Amygdala (tissue), 56 donors: ENCODE data around the gene SMOC2.
"Not testable (repeated sequence)": the region's sequence is repeated elsewhere in the genome, so short reads cannot be mapped to it uniquely, and the experiment has no call there.

Experiments used
- DNase-seq, 56 donors: peaks; one replicate each; lab custom pipeline; 2025; lab: John Stamatoyannopoulos, UW

SMOC2 gene

GRCh38 chr6:168670401-168670985 is 229.5 kb downstream of the SMOC2 start:
- no peak for DNase-seq

- DNase-seq, result no peak
Observed at GRCh38 chr6:168671028-168671862, 230.3 kb downstream of the SMOC2 start.

- DNase-seq, result no peak
Observed at GRCh38 chr6:168671863-168672546, 231.0 kb downstream of the SMOC2 start.

- no peak for DNase-seq
Observed at GRCh38 chr6:168674595-168674994, 233.6 kb downstream of the SMOC2 start.

- no peak for DNase-seq
Observed at GRCh38 chr6:168675375-168675774, 234.4 kb downstream of the SMOC2 start.

- DNase-seq, result no peak
Observed at GRCh38 chr6:168675933-168676551, 235.1 kb downstream of the SMOC2 start.

GRCh38 chr6:168676552-168677322 is 235.8 kb downstream of the SMOC2 start:
- DNase-seq, result no peak

GRCh38 chr6:168677323-168677781 is 236.4 kb downstream of the SMOC2 start:
- not testable (repeated sequence) for DNase-seq

- DNase-seq, result no peak
Observed at GRCh38 chr6:168678077-168678476, 237.1 kb downstream of the SMOC2 start.

- no peak for DNase-seq
Observed at GRCh38 chr6:168678588-168678987, 237.6 kb downstream of the SMOC2 start.

- no peak for DNase-seq
Observed at GRCh38 chr6:168681748-168682147, 240.8 kb downstream of the SMOC2 start.

- peak in 9 of 56 donors; percentile 1 to 42 (median 14) for DNase-seq
Observed at GRCh38 chr6:168683621-168684020, 242.6 kb downstream of the SMOC2 start.

GRCh38 chr6:168684471-168684870 is 243.5 kb downstream of the SMOC2 start:
- DNase-seq, result no peak

GRCh38 chr6:168684906-168685305 is 243.9 kb downstream of the SMOC2 start:
- no peak for DNase-seq

- no peak for DNase-seq
Observed at GRCh38 chr6:168686029-168686738, 245.2 kb downstream of the SMOC2 start.

- DNase-seq, result no peak
Observed at GRCh38 chr6:168686831-168687730, 246.1 kb downstream of the SMOC2 start.

- DNase-seq, result no peak
Observed at GRCh38 chr6:168690271-168690670, 249.3 kb downstream of the SMOC2 start.

- no peak for DNase-seq
Observed at GRCh38 chr6:168691774-168692173, 250.8 kb downstream of the SMOC2 start.
